K562 (cell line): ENCODE measurements around the gene SCYL1. TPM values are rescaled to one million over a fixed set of nuclear protein-coding genes. Genes with fewer than 3 reads are reported as not detected.
A peak's percentile ranks its signal among the peaks of the same experiment; 100 is the strongest.

Experiments
- ATF1 ChIP-seq, 2 experiments: fragments of 450-650 bp in 1 of 2; IDR thresholded peaks; 2 replicates each; pipeline ENCODE4 v1.6.1; 2016; ENCODE audit warnings: missing compliant biosample characterization in 1 of 2, missing genetic modification characterization in 1 of 2
- BHLHE40 ChIP-seq: IDR thresholded peaks from 2 replicates; pipeline ENCODE4 v1.6.1; 2011; ENCODE audit warnings: low read length, improper control_type of control experiment
- CBX2 ChIP-seq: fragments of 200-600 bp; sonication (generic); IDR thresholded peaks from one replicate; pipeline ENCODE4 v1.6.1; 2012; ENCODE audit warnings: mild to moderate bottlenecking, low read length, inconsistent platforms; ENCODE audit not compliant: insufficient read depth, poor library complexity, severe bottlenecking
- CBX5 ChIP-seq: IDR thresholded peaks from 2 replicates; pipeline ENCODE4 v1.6.1; 2014; ENCODE audit warnings: low read depth, borderline replicate concordance
- CHAMP1 ChIP-seq: fragments of 450-650 bp; IDR thresholded peaks from 2 replicates; pipeline ENCODE4 v1.6.1; 2016; ENCODE audit warnings: mild to moderate bottlenecking
- IFI16 ChIP-seq: fragments of 250-450 bp; sonication (Bioruptor Pico); IDR thresholded peaks from 2 replicates; pipeline ENCODE4 v2.1.2; 2022; ENCODE audit warnings: mild to moderate bottlenecking, inconsistent platforms
- JUN ChIP-seq, 2 experiments: sonication (generic) in 1 of 2; formaldehyde crosslinking in 1 of 2; IDR thresholded peaks; 2 replicates each; pipeline versions ENCODE4 v1.6.1 to v1.8.0; 2012 to 2022; ENCODE audit warnings: borderline replicate concordance in 2 of 2, mild to moderate bottlenecking in 2 of 2, improper control_type of control experiment in 1 of 2, low read depth in 1 of 2, low read length in 1 of 2, missing genetic modification reagents in 1 of 2
- KDM5B ChIP-seq: fragments of 200-600 bp; sonication (generic); IDR thresholded peaks from 2 replicates; pipeline ENCODE4 v1.6.1; 2012; ENCODE audit warnings: low read depth, mild to moderate bottlenecking, moderate library complexity, low read length, control low read depth, inconsistent platforms; ENCODE audit not compliant: insufficient replicate concordance
- MAFG ChIP-seq: fragments of 450-650 bp; conservative IDR thresholded peaks from 2 replicates; pipeline ENCODE4 v1.6.1; 2016; ENCODE audit warnings: missing genetic modification characterization, missing compliant biosample characterization
- PHTF2 ChIP-seq: fragments of 250-450 bp; sonication (Bioruptor Pico); IDR thresholded peaks from 2 replicates; pipeline ENCODE4 v1.5.0; 2021; ENCODE audit warnings: mild to moderate bottlenecking
- USF1 ChIP-seq: sonication (generic); formaldehyde crosslinking; IDR thresholded peaks from 2 replicates; pipeline ENCODE4 v1.9.0; 2022; ENCODE audit warnings: mild to moderate bottlenecking, missing genetic modification reagents
- XRCC3 ChIP-seq: fragments of 450-650 bp; IDR thresholded peaks from 2 replicates; pipeline ENCODE4 v1.6.1; 2017; ENCODE audit warnings: mild to moderate bottlenecking, moderate library complexity
- ZBTB1 ChIP-seq: sonication (generic); formaldehyde crosslinking; IDR thresholded peaks from 2 replicates; pipeline ENCODE4 v1.8.1; 2023; ENCODE audit warnings: missing genetic modification reagents, low read depth, mild to moderate bottlenecking, borderline replicate concordance
- ZC3H11A ChIP-seq: IDR thresholded peaks from 2 replicates; pipeline ENCODE4 v1.6.1; 2012; ENCODE audit warnings: low read depth, low read length, improper control_type of control experiment
- ZNF512 ChIP-seq: IDR thresholded peaks from 2 replicates; pipeline ENCODE4 v1.6.1; 2016; ENCODE audit warnings: missing genetic modification characterization, missing compliant biosample characterization
- polyA plus RNA-seq, 8 experiments: library from polyadenylated mRNA; depleted of rRNA in 4 of 8; stranded (reverse) in 5 of 8; unstranded in 3 of 8; fragments of >200 nt; fragmentation: Nextera tagmentation in 2 of 8; fragmentation: Illumina TruSeq in 1 of 8; extraction: Ambion mirVana in 2 of 8; extraction: Trizol in 1 of 8; gene quantifications; 2 replicates each; pipeline versions ENCODE4 v1.2.1 to v1.2.3, GENCODE V29; 2011 to 2014; ENCODE audit warnings: inconsistent platforms in 1 of 8, missing spikeins in 1 of 8
- total RNA-seq, 7 experiments: library from RNA; depleted of rRNA in 6 of 7; stranded (reverse); fragments of >200 nt in 6 of 7; fragmentation: Illumina TruSeq in 2 of 7; extraction: Trizol in 2 of 7; gene quantifications; 2 replicates each; pipeline versions ENCODE4 v1.2.1 to v1.2.3, GENCODE V29; 2011 to 2021; ENCODE audit warnings: low replicate concordance in 1 of 7
- TF ChIP-seq, protein P1 (sequence below): fragments of 250-450 bp; sonication (Bioruptor Pico); IDR thresholded peaks from 2 replicates; pipeline ENCODE4 v1.8.0; 2022; ENCODE audit warnings: inconsistent platforms, mild to moderate bottlenecking, moderate library complexity, borderline replicate concordance
- TF ChIP-seq, protein P2 (sequence below): fragments of 450-650 bp; conservative IDR thresholded peaks from 2 replicates; pipeline ENCODE4 v1.6.1; 2016; ENCODE audit warnings: missing genetic modification characterization, low read depth, mild to moderate bottlenecking, missing compliant biosample characterization, moderate library complexity

The SCYL1 gene
- total and polyA plus RNA-seq, 9 of the 15 experiments (the other 6 are each of a cell fraction or from before 2014, with no cell fraction given): 1.9 to 145 (median 57.6) TPM

DNA sequence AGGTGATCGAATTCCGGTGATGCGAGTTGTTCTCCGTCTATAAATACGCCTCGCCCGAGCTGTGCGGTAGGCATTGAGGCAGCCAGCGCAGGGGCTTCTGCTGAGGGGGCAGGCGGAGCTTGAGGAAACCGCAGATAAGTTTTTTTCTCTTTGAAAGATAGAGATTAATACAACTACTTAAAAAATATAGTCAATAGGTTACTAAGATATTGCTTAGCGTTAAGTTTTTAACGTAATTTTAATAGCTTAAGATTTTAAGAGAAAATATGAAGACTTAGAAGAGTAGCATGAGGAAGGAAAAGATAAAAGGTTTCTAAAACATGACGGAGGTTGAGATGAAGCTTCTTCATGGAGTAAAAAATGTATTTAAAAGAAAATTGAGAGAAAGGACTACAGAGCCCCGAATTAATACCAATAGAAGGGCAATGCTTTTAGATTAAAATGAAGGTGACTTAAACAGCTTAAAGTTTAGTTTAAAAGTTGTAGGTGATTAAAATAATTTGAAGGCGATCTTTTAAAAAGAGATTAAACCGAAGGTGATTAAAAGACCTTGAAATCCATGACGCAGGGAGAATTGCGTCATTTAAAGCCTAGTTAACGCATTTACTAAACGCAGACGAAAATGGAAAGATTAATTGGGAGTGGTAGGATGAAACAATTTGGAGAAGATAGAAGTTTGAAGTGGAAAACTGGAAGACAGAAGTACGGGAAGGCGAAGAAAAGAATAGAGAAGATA, 25.7 kb upstream of the SCYL1 start, which contains the start of gene MALAT1 (continued):
- TF ChIP-seq CHAMP1: no peak
- TF ChIP-seq BHLHE40: peak; percentile 72
- TF ChIP-seq KDM5B: peak; percentile 100
- TF ChIP-seq, protein P1, sequence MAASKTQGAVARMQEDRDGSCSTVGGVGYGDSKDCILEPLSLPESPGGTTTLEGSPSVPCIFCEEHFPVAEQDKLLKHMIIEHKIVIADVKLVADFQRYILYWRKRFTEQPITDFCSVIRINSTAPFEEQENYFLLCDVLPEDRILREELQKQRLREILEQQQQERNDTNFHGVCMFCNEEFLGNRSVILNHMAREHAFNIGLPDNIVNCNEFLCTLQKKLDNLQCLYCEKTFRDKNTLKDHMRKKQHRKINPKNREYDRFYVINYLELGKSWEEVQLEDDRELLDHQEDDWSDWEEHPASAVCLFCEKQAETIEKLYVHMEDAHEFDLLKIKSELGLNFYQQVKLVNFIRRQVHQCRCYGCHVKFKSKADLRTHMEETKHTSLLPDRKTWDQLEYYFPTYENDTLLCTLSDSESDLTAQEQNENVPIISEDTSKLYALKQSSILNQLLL (CRISPR knock-in tag): no peak
- no peak for TF ChIP-seq MAFG (tag)
- no peak for TF ChIP-seq ZC3H11A
- no peak; the same call in 1 of the 2 replicates for TF ChIP-seq ATF1 (CRISPR knock-in tag; IDR thresholded peaks at IDR 0.05)
- peak; percentile 71 for TF ChIP-seq ATF1 (tag; IDR thresholded peaks at IDR 0.05)
- peak; percentile 33; the same call in 1 of the 2 replicates for TF ChIP-seq USF1
- no peak for TF ChIP-seq IFI16 (CRISPR knock-in tag)
- peak; percentile 40; the same call in 1 of the 2 replicates for TF ChIP-seq JUN (IDR thresholded peaks at IDR 0.05; ENCODE audit: borderline replicate concordance, low read depth, low read length)
- peak; percentile 85; the same call in 1 of the 2 replicates for TF ChIP-seq JUN (CRISPR knock-in tag; IDR thresholded peaks at IDR 0.05; ENCODE audit: borderline replicate concordance)
- no peak for TF ChIP-seq CBX2
- TF ChIP-seq XRCC3: 0 out of 2 replicates have a peak, but pooled peaks have one; percentile 7
- TF ChIP-seq, protein P2, sequence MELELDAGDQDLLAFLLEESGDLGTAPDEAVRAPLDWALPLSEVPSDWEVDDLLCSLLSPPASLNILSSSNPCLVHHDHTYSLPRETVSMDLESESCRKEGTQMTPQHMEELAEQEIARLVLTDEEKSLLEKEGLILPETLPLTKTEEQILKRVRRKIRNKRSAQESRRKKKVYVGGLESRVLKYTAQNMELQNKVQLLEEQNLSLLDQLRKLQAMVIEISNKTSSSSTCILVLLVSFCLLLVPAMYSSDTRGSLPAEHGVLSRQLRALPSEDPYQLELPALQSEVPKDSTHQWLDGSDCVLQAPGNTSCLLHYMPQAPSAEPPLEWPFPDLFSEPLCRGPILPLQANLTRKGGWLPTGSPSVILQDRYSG (tag): no peak
- TF ChIP-seq ZNF512 (tag): no peak
- peak; percentile 99 for TF ChIP-seq PHTF2 (CRISPR knock-in tag)
- peak; percentile 66; the same call in 1 of the 2 replicates for TF ChIP-seq ZBTB1 (CRISPR knock-in tag)
- TF ChIP-seq CBX5: no peak
